ENCODE results near the gene BPIFB3.

DNA sequence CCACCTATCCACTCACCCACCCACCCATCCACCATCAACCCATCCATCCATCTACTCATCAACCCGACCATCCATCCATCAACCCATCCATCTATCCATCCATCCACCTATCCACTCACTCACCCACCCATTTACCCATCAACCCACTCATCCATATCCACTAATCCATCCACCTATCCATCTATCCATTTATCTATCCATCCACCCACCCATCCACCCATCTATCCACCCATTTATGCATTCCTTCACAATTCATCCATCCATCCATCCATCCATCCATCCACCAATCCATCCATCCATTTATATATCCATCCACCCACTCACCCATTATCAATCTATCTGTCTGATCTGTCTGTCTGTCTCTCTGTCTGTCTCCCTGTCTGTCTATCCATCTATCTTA is 39.9 kb downstream of the BPIFB3 start:
- TF ChIP-seq, protein P1, sequence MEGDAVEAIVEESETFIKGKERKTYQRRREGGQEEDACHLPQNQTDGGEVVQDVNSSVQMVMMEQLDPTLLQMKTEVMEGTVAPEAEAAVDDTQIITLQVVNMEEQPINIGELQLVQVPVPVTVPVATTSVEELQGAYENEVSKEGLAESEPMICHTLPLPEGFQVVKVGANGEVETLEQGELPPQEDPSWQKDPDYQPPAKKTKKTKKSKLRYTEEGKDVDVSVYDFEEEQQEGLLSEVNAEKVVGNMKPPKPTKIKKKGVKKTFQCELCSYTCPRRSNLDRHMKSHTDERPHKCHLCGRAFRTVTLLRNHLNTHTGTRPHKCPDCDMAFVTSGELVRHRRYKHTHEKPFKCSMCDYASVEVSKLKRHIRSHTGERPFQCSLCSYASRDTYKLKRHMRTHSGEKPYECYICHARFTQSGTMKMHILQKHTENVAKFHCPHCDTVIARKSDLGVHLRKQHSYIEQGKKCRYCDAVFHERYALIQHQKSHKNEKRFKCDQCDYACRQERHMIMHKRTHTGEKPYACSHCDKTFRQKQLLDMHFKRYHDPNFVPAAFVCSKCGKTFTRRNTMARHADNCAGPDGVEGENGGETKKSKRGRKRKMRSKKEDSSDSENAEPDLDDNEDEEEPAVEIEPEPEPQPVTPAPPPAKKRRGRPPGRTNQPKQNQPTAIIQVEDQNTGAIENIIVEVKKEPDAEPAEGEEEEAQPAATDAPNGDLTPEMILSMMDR (IDR thresholded peaks at IDR 0.05 in 4 of 5, conservative IDR thresholded peaks at IDR 0.05 in 1 of 5), result no peak
- TF ChIP-seq POLR2A (IDR thresholded peaks at IDR 0.05), result no peak

Measured in gastrocnemius medialis (tissue), 4 donors.